GM12892 (cell line): ENCODE data around the gene SOX21.

Experiments
- DNase-seq: peaks from one replicate; pipeline ENCODE4 v3.0.0; 2011; ENCODE audit not compliant: insufficient read length
- FAIRE-seq: peaks from 2 replicates; lab custom pipeline; 2011; peaks lifted over from hg19 to GRCh38; lab: Jason Lieb, UNC
- POLR2A ChIP-seq: IDR thresholded peaks from 2 replicates; pipeline ENCODE4 v1.6.1; 2011; ENCODE audit warnings: low read depth, low read length, control low read depth
- POLR2AphosphoS5 ChIP-seq: IDR thresholded peaks from 2 replicates; pipeline ENCODE4 v1.6.1; 2011; ENCODE audit warnings: low read depth, low read length, control low read depth
- TAF1 ChIP-seq: IDR thresholded peaks from 2 replicates; pipeline ENCODE4 v1.6.1; 2011; ENCODE audit warnings: low read depth, mild to moderate bottlenecking, control low read depth, low read length, borderline replicate concordance

SOX21 gene

DNA sequence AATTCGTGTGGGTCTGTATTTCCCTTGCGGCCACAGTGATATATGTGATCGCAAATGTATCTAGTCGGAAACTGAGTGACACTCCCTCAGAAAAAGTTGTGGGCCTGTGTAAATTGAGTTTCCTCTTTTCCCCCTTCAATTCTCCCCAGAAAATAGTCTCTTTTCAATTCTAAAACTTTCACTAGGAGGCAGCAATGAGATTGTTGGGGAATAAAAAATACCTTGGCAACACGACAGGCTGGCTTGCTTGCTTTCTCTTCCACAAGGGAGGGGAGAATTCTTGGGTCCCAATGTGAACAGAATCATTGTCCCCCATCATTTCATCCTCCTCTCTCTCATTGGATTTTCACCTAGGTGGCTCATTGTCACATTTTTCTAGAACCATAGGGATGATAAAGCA, 3.7 kb upstream of the SOX21 start:
- no peak for FAIRE-seq
- TF ChIP-seq TAF1 = no peak
- no peak for TF ChIP-seq POLR2AphosphoS5
- TF ChIP-seq POLR2A = no peak
- DNase-seq = no peak

DNA sequence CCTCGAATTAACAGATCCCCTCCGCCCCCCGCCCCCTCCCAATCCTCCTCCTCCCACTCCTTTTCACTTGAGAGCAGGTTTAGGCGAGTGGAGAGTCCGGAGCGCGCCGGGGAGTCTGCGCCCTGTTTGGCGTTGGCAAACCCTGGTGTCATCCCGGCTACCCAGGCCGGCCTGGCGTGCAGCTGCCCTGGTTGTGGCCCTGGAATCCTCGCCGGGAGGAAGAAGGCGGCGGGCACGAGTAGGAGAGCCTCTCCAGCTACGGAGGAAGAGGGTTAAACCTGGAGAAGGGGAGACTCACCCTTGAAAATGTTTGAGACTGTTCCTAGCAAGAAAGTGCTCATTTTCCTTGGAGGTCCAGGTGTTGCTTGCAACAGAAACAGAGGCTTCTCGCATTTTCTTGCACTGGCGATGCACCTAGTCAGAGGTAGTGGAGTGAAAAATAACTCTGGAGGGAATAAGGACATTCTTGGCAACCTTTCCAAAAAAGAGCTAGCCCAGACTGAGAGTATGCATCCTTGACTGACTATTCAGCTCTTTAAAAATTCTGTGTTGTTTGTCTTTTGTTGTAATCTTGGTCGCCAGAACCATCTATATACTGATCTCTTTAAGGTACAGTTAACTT, 1.3 kb upstream of the SOX21 start:
- no peak for DNase-seq
- FAIRE-seq = no peak
- TF ChIP-seq TAF1 (no peak), POLR2A (no peak), POLR2AphosphoS5 (no peak)

DNA sequence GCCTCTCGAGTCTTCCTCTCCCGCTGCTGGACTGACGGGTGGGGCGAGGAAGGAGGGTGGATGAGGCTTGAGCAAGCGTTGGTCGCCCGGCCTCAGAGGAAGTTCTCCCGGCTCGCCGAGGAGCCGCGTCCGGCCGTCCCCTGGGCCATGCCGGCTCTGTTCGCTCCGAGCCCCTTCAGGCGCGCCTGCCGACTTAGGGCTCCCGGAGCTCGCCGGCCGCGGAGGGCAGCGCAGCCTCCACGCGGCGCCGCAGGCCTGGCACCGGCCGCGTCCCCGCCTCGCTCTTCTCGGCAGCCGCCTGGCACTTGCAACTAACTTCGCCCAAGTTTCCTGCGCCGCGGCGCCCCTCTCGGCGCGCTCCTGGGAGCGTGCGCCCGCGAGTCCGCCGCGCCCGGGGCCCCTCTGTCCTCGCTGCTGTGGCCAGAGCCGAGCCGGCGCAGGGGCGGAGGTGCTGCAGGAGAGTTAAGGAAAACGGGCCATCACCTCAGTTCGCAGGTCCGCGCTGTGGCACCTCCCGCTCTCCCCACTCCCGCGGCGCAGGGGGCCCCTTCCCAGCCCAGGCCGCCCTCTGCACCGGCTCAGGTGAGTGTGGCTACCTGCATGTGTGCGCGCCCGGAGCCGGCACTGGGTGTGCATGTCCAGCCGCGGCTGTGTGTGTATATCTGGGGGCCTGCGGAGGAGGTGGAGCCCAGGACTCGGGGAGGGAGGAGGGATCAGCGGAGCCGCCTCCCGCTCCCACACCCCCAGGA, 641 bp upstream of the SOX21 start:
- TF ChIP-seq POLR2AphosphoS5 = no peak
- no peak for TF ChIP-seq POLR2A
- TF ChIP-seq TAF1 = no peak
- DNase-seq (no peak), FAIRE-seq (no peak)

DNA sequence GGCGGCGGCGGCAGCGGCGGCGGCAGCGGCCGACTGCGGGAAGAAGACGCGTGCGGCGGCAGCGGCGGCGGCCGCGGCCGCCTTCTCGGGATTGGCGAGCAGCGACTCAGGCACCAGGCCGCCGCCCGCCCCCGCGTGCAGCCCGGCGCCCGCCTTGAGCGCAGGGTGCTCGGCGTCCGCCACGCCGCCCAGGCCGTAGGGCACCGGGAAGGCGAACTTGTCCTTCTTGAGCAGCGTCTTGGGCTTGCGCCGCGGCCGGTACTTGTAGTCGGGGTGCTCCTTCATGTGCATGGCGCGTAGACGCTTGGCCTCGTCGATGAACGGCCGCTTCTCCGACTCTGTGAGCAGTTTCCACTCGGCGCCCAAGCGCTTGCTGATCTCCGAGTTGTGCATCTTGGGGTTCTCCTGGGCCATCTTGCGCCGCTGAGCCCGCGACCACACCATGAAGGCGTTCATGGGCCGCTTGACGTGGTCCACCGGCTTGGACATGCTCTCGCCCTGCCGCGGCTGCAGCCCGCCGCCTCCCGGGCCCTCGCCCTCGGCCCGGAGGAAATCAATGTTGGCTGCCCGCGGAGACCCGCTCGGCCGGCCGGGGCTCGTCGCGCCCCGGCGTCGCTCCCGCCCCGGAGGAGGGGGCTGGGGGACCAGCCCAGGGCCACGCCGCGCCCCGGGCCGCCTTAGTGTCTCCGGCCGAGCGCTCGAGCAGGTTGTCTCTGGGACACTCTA, 621 bp downstream of the SOX21 start:
- FAIRE-seq (no peak), DNase-seq (no peak)
- TF ChIP-seq POLR2AphosphoS5 (no peak), POLR2A (no peak), TAF1 (no peak)

DNA sequence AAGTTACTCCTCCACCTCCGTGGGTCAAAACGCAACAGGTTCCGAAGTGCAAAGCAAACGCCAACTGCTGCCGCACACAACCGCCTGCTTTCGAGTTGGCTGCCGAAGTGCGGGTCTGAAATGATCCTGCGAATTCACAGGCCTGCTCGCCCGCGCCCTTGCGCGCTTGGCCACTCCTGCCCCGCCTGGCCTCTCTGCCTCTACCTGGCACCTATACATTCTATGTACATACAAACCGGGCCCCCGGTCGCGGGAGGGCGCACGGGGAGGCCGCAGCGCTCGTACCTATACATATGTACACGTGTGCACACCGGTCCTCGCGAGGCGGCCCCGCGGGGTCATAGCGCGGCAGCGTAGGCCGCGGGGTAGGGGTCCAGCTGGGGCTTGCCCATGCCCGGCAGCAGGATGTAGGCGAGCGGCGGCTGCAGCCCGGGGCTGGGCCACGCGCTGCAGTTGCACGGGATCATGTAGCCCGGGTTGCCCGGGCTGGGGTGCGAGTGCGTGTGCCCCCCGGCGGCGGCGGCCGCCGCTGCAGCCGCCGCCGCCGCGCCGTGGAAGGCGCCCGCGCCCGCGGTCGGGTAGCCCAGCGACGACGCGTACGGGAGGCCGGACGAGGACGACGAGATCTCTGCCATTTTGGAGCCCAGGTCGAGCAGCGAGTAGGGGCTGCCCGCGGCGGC, 1.3 kb downstream of the SOX21 start:
- FAIRE-seq (no peak), DNase-seq (peak; percentile 48)
- TF ChIP-seq TAF1 = no peak
- no peak for TF ChIP-seq POLR2A
- TF ChIP-seq POLR2AphosphoS5 = no peak

DNA sequence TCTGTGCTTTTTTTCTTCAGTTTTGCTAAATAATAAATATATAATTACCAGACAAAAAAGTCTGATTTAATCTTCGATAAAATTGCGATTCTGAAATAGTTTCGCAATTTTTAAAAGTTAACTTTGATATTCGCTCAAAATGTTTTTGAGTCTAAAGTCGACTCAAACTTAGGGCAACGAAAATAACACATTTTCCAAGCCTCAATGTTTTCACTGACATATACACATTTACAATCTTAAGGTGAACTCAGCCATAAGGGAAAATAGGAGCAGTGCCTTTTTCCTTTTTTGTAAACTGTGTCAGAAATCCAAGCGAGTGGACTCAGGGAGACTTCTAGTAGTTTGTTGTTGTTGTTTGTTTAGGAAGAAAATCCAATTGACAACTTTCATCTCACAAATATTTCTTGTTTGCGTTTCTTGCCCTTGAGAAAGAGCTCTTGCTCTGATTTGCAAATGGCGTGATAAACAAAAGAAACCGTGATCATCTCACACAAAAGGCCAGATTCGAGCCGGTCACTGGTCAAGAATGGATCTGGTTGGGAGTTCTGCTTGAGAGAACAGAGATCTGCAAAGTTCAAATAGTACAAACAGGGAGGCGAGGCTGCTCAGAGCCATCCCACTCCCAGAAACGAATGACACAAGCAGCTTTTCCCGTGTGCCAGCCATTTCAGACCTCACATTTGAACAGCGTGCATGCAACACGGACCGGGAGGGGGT, 2.1 kb downstream of the SOX21 start:
- TF ChIP-seq POLR2AphosphoS5 = no peak
- TF ChIP-seq POLR2A = no peak
- TF ChIP-seq TAF1 = no peak
- no peak for FAIRE-seq
- no peak for DNase-seq

DNA sequence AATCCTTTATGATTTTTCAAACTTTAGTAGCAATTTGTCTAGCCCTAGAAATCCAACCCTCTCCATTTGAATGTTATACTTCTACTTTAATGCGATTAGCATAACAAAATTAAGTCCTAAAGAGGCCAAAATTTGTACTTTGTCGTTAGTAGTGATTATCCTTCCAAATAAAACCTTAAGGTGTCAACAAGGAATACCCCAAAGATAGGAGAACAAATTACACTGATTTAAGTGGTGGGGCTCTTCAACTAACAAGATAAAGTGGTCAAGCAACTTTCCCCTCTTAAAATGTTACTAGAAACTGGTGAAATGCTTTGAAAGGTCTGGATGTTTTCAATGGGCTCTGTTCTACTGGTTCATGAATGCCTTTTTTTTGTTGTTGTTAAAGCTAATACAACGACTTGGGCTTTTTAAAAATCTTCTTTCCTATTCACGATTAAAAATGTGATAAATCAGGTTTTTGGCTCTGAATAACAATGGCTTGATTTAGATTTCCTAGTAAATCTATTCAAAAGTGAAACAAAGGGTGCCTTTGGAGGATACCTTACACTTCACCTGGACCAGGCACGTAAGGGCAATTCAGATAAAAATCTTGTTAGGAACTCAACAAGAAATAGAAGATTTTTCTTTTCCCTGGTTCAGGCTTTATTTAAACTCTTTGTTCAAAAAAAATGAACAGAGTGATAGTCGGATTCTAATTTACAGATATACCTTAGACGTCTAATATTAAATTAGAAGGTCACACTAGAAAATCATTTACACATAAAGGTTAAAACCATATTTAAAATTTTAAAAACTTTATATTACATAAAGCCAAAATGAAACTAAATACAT, 3.1 kb downstream of the SOX21 start:
- FAIRE-seq (no peak), DNase-seq (no peak)
- no peak for TF ChIP-seq POLR2AphosphoS5
- TF ChIP-seq TAF1 = no peak
- no peak for TF ChIP-seq POLR2A

DNA sequence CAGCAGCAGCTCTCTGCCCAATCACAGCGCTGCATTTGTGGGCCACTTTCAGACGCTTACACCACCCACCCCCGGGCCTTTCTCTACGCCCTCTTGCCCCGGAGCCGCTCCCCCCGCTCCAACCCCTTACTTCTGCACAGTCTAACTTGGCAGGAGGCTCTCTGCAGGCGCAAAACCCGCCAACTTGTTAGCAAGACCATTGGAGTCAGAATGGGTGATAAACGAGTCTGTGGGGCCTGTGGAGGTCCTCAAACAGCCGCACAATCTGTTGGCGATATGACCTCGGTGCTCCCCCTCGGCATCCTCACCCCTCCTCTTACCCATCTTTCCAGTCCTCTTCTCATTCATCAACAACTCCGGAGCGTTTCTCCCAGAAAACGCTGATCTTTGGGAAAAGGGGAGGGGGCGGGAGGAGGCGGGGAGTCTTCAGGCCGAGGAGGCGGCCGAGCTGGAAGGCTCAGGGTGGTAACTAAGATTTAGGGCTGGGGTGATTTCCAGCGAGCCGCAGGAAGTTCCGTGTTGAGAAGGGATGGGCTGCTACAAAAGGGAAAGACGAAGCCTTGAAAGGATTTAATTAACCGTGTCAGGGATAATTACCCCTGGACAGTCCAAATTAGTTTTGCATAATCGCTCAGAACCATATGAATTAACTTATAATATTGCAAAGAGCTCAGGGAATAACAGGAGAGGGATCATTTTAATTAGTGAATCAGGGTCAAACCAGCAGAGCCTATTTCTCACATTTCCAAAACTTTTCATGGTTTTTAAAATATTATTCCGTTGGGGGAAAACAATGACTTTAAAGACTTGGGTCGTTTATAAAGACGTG, 4.1 kb downstream of the SOX21 start:
- no peak for DNase-seq
- TF ChIP-seq TAF1 (no peak), POLR2A (no peak), POLR2AphosphoS5 (no peak)

DNA sequence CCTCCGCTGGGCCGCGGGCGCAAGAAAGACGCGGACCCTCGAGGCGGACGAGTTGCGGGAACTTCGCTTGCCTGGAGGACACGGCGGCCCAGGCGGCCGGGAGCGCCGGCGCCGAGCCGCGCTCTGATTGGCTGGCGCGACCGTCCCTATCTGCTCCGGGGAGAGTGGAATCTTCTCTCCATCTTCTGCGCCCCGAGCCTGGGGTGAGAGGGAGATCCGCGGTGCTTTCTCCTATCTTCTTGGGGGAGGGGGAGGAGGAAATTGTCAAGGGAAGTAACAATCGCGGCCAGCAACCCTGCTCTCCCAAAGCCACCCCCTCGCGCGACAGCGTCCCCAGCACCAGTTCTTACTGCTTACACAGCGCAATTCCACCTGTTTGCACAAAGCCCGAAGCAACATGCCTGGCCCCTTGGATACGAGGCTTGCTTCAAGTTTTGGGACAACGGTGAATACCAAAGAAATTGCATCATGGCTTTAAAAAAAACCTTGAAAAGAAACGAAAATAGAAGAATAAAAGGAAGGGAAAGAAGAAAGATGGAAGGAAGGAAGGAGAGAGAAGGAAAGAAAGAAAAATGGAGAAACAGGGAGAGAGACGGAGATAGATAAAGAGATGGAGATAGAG, 4.8 kb downstream of the SOX21 start:
- FAIRE-seq (no peak), DNase-seq (no peak)
- TF ChIP-seq POLR2AphosphoS5 (no peak), POLR2A (no peak)

More for the DNA sequence above, 4.1 kb downstream of the SOX21 start:
- FAIRE-seq = no peak
